ENCODE data around the gene ANO1.

ANO1 gene

GRCh38 chr11:70169632-70170031, 91.5 kb downstream of the ANO1 start:
- no peaks in the 10 kb centered on the region for H3K4me1 ChIP-seq (ENCODE audit: insufficient read depth, low read length, severe bottlenecking)
- no peaks in the 10 kb centered on the region for H3K9me2 ChIP-seq (ENCODE audit: low read depth, low read length)
- H2AFZ ChIP-seq (ENCODE audit: low read length) = no peak overlapping the region
- TF ChIP-seq EZH2 (IDR thresholded peaks at IDR 0.05; ENCODE audit: borderline replicate concordance, low read length) (no peak), CTCF (IDR thresholded peaks at IDR 0.05; ENCODE audit: low read length) (no peak)
- no peak overlapping the region for H3K4me3 ChIP-seq (ENCODE audit: low read depth, low read length, poor library complexity, severe bottlenecking)
- H3K79me2 ChIP-seq (ENCODE audit: insufficient read depth, low read length) = no peaks in the 10 kb centered on the region
- H3K9ac ChIP-seq (ENCODE audit: low read length) = no peak overlapping the region
- H4K20me1 ChIP-seq (ENCODE audit: insufficient read depth, low read length) = no peaks in the 10 kb centered on the region
- no peaks in the 10 kb centered on the region; the same call in 1 of the 2 replicates for H3K27me3 ChIP-seq (ENCODE audit: insufficient read depth, low read length)
- no peak overlapping the region for H3K4me2 ChIP-seq (ENCODE audit: low read length)
- no peaks in the 10 kb centered on the region for H3K36me3 ChIP-seq (ENCODE audit: insufficient read depth, low read length)
- no peaks in the 10 kb centered on the region for H3F3A ChIP-seq (ENCODE audit: insufficient read depth, low read length)
- no peaks in the 10 kb centered on the region for H3K9me3 ChIP-seq (ENCODE audit: low read length)
- no peak overlapping the region for H3K27ac ChIP-seq (ENCODE audit: low read depth, low read length, poor library complexity, severe bottlenecking)

- no peak overlapping the region for H3K4me2 ChIP-seq (ENCODE audit: low read length)
- no peak overlapping the region for H2AFZ ChIP-seq (ENCODE audit: low read length)
- no peak for TF ChIP-seq EZH2 (IDR thresholded peaks at IDR 0.05; ENCODE audit: borderline replicate concordance, low read length)
- H4K20me1 ChIP-seq (ENCODE audit: insufficient read depth, low read length) = no peaks in the 10 kb centered on the region
- H3K27me3 ChIP-seq (ENCODE audit: insufficient read depth, low read length) = no peaks in the 10 kb centered on the region; the same call in 1 of the 2 replicates
- H3K9me2 ChIP-seq (ENCODE audit: low read depth, low read length) = no peaks in the 10 kb centered on the region
- H3K9me3 ChIP-seq (ENCODE audit: low read length) = no peaks in the 10 kb centered on the region
- H3K36me3 ChIP-seq (ENCODE audit: insufficient read depth, low read length) = no peaks in the 10 kb centered on the region
- no peak overlapping the region for H3K27ac ChIP-seq (ENCODE audit: low read depth, low read length, poor library complexity, severe bottlenecking)
- H3F3A ChIP-seq (ENCODE audit: insufficient read depth, low read length) = no peaks in the 10 kb centered on the region
- H3K4me1 ChIP-seq (ENCODE audit: insufficient read depth, low read length, severe bottlenecking) = no peaks in the 10 kb centered on the region
- no peak overlapping the region for H3K4me3 ChIP-seq (ENCODE audit: low read depth, low read length, poor library complexity, severe bottlenecking)
- no peaks in the 10 kb centered on the region for H3K79me2 ChIP-seq (ENCODE audit: insufficient read depth, low read length)
- H3K9ac ChIP-seq (ENCODE audit: low read length) = no peak overlapping the region
These were observed 92.6 kb downstream of the ANO1 start for GRCh38 chr11:70170596-70171210.

GRCh38 chr11:70173018-70173417, 94.9 kb downstream of the ANO1 start:
- Histone ChIP-seq H3K27ac (ENCODE audit: low read depth, low read length, poor library complexity, severe bottlenecking) (no peak overlapping the region), H3K4me3 (ENCODE audit: low read depth, low read length, poor library complexity, severe bottlenecking) (no peak overlapping the region), H3K4me2 (ENCODE audit: low read length) (no peak overlapping the region), H3K27me3 (ENCODE audit: insufficient read depth, low read length) (no peaks in the 10 kb centered on the region; the same call in 1 of the 2 replicates), H3K79me2 (ENCODE audit: insufficient read depth, low read length) (no peaks in the 10 kb centered on the region), H3K4me1 (ENCODE audit: insufficient read depth, low read length, severe bottlenecking) (no peaks in the 10 kb centered on the region), H3K9me3 (ENCODE audit: low read length) (no peaks in the 10 kb centered on the region), H3K9me2 (ENCODE audit: low read depth, low read length) (no peaks in the 10 kb centered on the region), H3K9ac (ENCODE audit: low read length) (no peak overlapping the region), H2AFZ (ENCODE audit: low read length) (no peak overlapping the region), H3F3A (ENCODE audit: insufficient read depth, low read length) (no peaks in the 10 kb centered on the region), H3K36me3 (ENCODE audit: insufficient read depth, low read length) (no peaks in the 10 kb centered on the region), H4K20me1 (ENCODE audit: insufficient read depth, low read length) (no peaks in the 10 kb centered on the region)
- no peak for TF ChIP-seq EZH2 (IDR thresholded peaks at IDR 0.05; ENCODE audit: borderline replicate concordance, low read length)
- no peak for TF ChIP-seq CTCF (IDR thresholded peaks at IDR 0.05; ENCODE audit: low read length)
